Thyroid gland (tissue), 4 donors: ENCODE data around the gene KITLG.

Experiments used
- CTCF ChIP-seq, 6 experiments: fragments of 200-600 bp in 3 of 6; fragments of 450-650 bp in 3 of 6; sonication (generic) in 3 of 6; IDR thresholded peaks; one replicate each; pipeline ENCODE4 v1.5.1; 2016 to 2019; ENCODE audit warnings: antibody characterized with exemption in 6 of 6, mild to moderate bottlenecking in 2 of 6, inconsistent platforms in 1 of 6, moderate library complexity in 1 of 6
- POLR2A ChIP-seq, 2 donors: fragments of 450-650 bp; IDR thresholded peaks; one replicate each; pipeline ENCODE4 v1.6.1; 2017; ENCODE audit warnings: antibody characterized with exemption in 2 of 2, mild to moderate bottlenecking in 2 of 2, moderate library complexity in 1 of 2

DNA sequence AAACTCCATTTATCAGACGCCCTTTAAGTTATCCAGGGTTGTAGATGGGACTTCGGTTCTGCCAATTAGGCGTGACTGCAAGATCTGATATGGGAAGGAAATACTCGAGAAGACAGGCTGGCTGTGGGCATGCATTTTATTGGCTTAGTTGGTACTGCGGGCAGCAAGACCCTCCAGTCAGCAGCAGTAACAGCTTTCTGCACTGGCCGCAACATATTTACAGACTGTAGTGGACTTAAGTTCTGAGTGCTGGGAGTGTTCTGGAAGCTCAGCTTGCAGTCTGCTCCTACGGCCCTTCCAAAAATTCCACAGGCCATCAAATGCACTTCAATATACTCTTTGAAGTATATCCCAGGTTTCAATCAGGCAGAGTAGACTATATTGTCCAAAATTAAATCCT lies 21.1 kb downstream of the KITLG start:
- TF ChIP-seq CTCF (IDR thresholded peaks at IDR 0.05) (no peak), POLR2A (IDR thresholded peaks at IDR 0.05) (no peak)
